Activated CD4-positive, CD25-positive, alpha-beta regulatory T cell treated with anti-CD3 and anti-CD28 coated beads, Interleukin-2, amount 50 U/mL, for 72 hours (primary cell): Measurements from ENCODE around the gene C3.
"Not testable (repeated sequence)": the region's sequence is repeated elsewhere in the genome, so short reads cannot be mapped to it uniquely, and the experiment has no call there.

Experiments
- DNase-seq: peaks from one replicate; pipeline ENCODE4 v3.0.0; 2021

Gene C3

GRCh38 chr19:6654347-6655310, 65.8 kb downstream of the C3 start:
- no peak for DNase-seq

DNA sequence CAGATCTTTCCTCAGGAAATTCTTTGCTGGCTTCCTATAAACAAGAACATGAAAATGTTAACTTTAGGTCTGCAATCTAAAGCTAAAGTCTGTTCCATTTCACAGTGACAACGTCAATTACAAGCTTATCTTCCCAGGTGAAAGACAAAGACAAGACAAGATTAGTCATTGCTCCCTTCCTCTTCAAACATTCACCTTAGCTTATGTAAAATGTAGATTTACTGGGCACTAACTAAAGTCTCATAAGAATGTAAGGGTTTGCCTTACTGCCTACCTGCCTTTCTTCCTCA, 67.7 kb downstream of the C3 start:
- DNase-seq: no peak

- DNase-seq: no peak
Observed at GRCh38 chr19:6651965-6652804, 68.3 kb downstream of the C3 start.

GRCh38 chr19:6649185-6649584, 71.3 kb downstream of the C3 start:
- no peak for DNase-seq

DNA sequence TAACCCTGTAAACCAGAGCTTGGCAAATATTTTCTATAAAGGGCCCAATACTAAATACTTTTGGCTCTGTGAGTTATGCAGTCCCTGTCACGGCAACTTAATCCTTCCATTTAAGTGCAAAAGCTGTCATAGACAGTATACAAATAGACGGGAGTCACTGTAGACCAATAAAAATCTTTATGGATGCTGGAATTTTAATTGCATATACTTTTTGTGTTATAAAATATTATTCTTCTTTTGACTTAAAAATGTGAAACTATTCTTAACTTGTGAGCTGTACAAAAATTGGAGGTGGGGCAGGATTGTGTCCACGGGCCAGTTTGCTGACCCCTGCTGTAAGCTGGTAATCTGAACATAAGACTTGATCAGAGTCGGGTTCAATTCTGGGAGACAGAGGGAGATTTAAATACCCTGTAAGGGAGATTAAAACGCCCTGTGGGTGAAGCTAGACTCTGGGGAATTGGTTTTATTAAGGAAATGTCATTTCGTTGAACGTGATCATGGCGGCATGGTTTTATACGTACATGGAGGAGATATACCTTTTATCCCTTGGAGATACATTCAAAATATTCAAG, 72.2 kb downstream of the C3 start:
- no peak for DNase-seq

GRCh38 chr19:6644796-6645195, 75.7 kb downstream of the C3 start:
- DNase-seq: no peak

- DNase-seq: not testable (repeated sequence)
Observed at GRCh38 chr19:6640333-6640732, 80.1 kb downstream of the C3 start.

- no peak for DNase-seq
Observed at GRCh38 chr19:6639439-6639838, 81.0 kb downstream of the C3 start.

DNA sequence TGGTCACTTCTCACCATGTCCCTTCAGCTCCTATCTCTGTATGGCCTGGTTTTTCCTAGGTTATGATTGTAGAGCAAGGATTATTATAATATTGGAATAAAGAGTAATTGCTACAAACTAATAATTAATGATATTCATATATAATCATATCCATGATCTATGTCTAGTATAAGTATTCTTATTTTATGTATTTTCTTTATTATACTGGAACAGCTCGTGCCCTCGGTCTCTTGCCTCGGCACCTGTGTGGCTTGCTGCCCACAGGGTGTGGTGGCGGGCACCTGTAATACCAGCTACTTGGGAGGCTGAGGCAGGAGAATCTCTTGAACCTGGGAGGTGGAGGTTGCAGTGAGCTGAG, 87.0 kb downstream of the C3 start:
- not testable (repeated sequence) for DNase-seq

DNA sequence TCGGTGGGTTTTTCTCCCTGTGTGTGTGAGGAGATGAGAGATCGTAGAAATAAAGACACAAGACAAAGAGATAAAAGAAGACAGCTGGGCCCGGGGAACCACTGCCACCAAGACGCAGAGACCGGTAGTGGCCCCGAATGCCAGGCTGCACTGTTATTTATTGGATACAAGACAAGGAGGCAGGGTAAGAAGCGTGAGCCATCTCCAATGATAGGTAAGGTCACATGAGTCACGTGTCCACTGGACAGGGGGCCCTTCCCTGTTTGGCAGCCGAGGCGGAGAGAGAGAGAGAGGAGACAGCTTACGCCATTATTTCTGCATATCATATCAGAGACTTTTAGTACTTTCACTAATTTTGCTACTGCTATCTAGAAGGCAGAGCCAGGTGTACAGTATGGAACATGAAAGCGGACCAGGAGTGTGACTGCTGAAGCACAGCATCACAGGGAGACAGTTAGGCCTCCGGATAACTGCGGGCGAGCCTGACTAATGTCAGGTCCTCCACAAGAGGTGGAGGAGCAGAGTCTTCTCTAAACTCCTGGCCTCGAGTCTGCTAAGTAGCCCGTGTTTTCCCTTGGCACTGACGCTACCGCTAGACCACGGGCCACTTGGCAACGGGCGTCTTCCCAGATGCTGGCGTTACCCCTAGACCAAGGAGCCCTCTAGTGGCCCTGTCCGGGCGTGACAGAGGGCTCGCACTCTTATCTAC, 87.5 kb downstream of the C3 start:
- DNase-seq: peak; percentile 60

- peak; percentile 73 for DNase-seq
Observed at GRCh38 chr19:6632002-6632621, 88.3 kb downstream of the C3 start.
